ENCODE data around the gene FHOD1.

The FHOD1 gene

DNA sequence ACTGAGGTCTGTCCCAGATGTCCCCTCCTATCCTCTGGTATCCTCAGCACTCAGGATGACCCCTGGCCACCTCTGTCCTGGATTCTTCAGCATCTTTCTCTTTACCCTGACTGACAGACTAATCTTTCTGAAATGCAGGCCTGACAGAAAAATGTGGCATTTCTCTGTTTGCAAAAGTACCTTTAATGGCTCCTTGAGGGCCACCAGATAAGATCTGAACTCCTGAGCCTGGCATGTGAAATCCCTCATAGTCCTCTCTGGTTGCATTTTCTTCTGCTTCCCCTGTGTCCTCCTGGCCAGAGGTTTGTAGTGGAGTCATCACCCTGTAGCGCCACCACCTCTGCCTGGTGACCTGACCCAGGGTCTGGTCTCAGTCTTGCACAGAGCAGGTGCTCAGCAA is 50.4 kb downstream of the FHOD1 start:
- DNase-seq, result no peak
- Mint-ChIP-seq H3K4me1 (peaks cover 41% of the 10 kb centered on the region), H3K9me3 (no peaks in the 10 kb centered on the region), H3K36me3 (peaks cover 56% of the 10 kb centered on the region), H3K27me3 (no peaks in the 10 kb centered on the region), H3K27ac (no peak overlapping the region), H3K4me3 (no peak overlapping the region)
- CTCF ChIA-PET, result interaction anchor here (1.3 to 1.9 kb wide), 3 partner anchors 12 to 30 kb away, joined by 3 to 6 read pairs (median 6); partner anchors contain the start of gene TMEM208

DNA sequence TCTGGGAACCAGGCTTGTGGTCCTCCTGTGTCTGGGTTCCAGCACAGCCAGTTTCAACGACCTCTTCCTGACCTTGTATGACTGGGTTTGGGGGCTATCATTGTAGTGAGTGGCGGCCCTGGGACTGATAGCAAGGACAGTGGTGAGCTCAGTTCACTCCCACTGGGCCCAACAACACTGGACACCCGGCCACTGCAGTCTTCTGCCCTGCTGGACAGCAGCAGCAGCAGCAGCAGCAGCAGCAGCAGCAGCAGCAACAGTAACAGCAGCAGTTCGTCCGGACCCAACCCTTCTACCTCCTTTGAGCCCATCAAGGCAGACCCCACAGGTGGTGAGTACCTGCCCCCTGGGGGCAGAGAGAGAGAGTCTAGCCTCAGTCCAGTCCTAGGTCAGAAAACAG is 51.6 kb downstream of the FHOD1 start:
- H3K27ac Mint-ChIP-seq, result no peak overlapping the region
- H3K27me3 Mint-ChIP-seq, result no peaks in the 10 kb centered on the region
- peaks cover 53% of the 10 kb centered on the region for H3K36me3 Mint-ChIP-seq
- no peak overlapping the region for H3K4me3 Mint-ChIP-seq
- H3K4me1 Mint-ChIP-seq, result peaks cover 47% of the 10 kb centered on the region
- H3K9me3 Mint-ChIP-seq, result no peaks in the 10 kb centered on the region
- CTCF ChIA-PET, result interaction anchor here (0.9 kb wide), 1 partner anchor 31 kb away, joined by 3 read pairs; the partner anchor contains the start of gene TMEM208
- DNase-seq, result no peak

- Mint-ChIP-seq H3K27me3 (peaks cover 4% of the 10 kb centered on the region), H3K9me3 (no peaks in the 10 kb centered on the region), H3K27ac (no peak overlapping the region), H3K36me3 (peaks cover 46% of the 10 kb centered on the region), H3K4me1 (peaks cover 47% of the 10 kb centered on the region), H3K4me3 (peak overlapping the region; percentile 81)
- CTCF ChIA-PET, result interaction anchor here (0.8 to 1.2 kb wide), 4 partner anchors 9 to 33 kb away, joined by 3 to 4 read pairs (median 3); partner anchors contain the start of genes NOL3 and TMEM208
- no peak for DNase-seq
These were observed 53.0 kb downstream of the FHOD1 start for GRCh38 chr16:67194260-67194659.

- Mint-ChIP-seq H3K4me3 (peak overlapping the region; percentile 81), H3K4me1 (peaks cover 47% of the 10 kb centered on the region), H3K9me3 (no peaks in the 10 kb centered on the region), H3K36me3 (peaks cover 45% of the 10 kb centered on the region), H3K27ac (peak overlapping the region; percentile 68), H3K27me3 (peaks cover 4% of the 10 kb centered on the region)
- DNase-seq, result no peak
- CTCF ChIA-PET, result interaction anchor here (0.9 to 1.4 kb wide), 3 partner anchors 8 to 30 kb away, joined by 3 to 4 read pairs (median 4); no protein-coding TSS in a partner anchor
These were observed 53.7 kb downstream of the FHOD1 start for GRCh38 chr16:67193536-67193935.

GRCh38 chr16:67192781-67193361 is 54.4 kb downstream of the FHOD1 start:
- Mint-ChIP-seq H3K9me3 (no peaks in the 10 kb centered on the region), H3K36me3 (peaks cover 39% of the 10 kb centered on the region), H3K27me3 (peaks cover 4% of the 10 kb centered on the region), H3K4me1 (peaks cover 45% of the 10 kb centered on the region), H3K4me3 (peak overlapping the region; percentile 81), H3K27ac (peak overlapping the region; percentile 72)
- DNase-seq, result no peak
- CTCF ChIA-PET, result interaction anchor here (1.1 to 1.4 kb wide), 3 partner anchors 30 to 56 kb away, joined by 3 to 4 read pairs (median 4); partner anchors contain the start of gene SLC9A5

GRCh38 chr16:67191995-67192681 is 55.1 kb downstream of the FHOD1 start, which contains the start of gene E2F4:
Gene E2F4 (plus strand): TSS chr16:67192155. CDS start chr16:67192228, 73 bp downstream.
- CTCF ChIA-PET, result interaction anchor here (1.1 to 1.4 kb wide), 3 partner anchors 31 to 57 kb away, joined by 3 to 4 read pairs (median 4); partner anchors contain the start of gene SLC9A5
- Mint-ChIP-seq H3K36me3 (peaks cover 36% of the 10 kb centered on the region), H3K27ac (peak within 1 kb of the TSS; percentile 78), H3K4me1 (peaks cover 45% of the 10 kb centered on the region), H3K9me3 (no peaks in the 10 kb centered on the region), H3K27me3 (peaks cover 8% of the 10 kb centered on the region), H3K4me3 (peak within 1 kb of the TSS; percentile 81)
- peak; percentile 91 for DNase-seq

GRCh38 chr16:67191411-67191994 is 55.8 kb downstream of the FHOD1 start:
- peak overlapping the region; percentile 78 for H3K27ac Mint-ChIP-seq
- CTCF ChIA-PET, result no interaction called here
- peaks cover 14% of the 10 kb centered on the region for H3K27me3 Mint-ChIP-seq
- peak overlapping the region; percentile 81 for H3K4me3 Mint-ChIP-seq
- H3K4me1 Mint-ChIP-seq, result peaks cover 41% of the 10 kb centered on the region
- DNase-seq, result no peak
- no peaks in the 10 kb centered on the region for H3K9me3 Mint-ChIP-seq
- H3K36me3 Mint-ChIP-seq, result peaks cover 32% of the 10 kb centered on the region

DNA sequence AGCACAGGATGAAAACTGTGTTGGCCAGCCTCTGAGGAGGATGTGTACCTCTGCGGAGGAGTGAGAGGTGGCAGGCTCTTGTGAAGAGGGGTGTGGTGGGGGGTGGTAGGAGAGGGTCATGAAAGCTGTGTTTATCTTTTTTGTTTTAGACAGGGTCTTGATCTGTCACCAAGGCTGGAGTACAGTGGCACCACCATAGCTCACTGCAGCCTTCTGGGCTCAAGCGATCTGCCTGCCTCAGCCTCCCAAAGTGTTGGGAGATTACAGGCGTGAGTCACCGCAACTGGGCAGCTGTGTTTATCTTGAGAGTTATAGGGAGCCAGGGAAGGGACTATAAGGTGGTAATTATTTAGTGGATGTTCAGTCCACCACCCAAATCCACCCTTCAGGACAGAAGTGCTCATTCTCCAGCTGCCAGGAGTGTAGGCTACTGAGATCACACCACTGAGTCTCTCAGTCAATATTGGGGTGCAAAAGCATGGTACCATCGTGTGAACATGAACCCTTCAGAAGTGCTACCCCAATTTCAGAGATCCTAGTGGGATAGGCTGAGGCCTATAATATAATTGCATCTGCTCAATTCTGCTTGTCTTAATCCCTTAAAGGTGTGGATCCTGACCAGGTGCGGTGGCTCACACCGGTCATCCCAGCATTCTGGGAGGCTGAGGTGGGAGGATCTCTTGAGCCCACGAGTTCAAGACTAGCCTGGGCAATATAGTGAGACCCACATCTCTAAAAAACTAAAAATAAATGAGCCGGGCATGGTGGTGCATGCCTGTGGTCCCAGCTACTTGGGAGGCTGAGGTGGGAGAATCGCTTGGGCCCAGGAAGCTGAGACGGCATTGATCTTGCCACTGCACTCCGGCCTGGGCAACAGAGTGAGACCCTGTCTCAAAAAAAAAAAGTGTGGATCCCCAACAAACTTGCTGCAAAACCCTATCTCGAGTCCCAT is 56.6 kb downstream of the FHOD1 start:
- CTCF ChIA-PET, result interaction anchor here (1.7 to 3.0 kb wide), 3 partner anchors 8 to 173 kb away, joined by 3 to 9 read pairs (median 5); partner anchors contain the start of gene ELMO3
- DNase-seq, result no peak
- H3K9me3 Mint-ChIP-seq, result no peaks in the 10 kb centered on the region
- no peak overlapping the region for H3K4me3 Mint-ChIP-seq
- peaks cover 24% of the 10 kb centered on the region for H3K36me3 Mint-ChIP-seq
- H3K27ac Mint-ChIP-seq, result no peak overlapping the region
- peaks cover 35% of the 10 kb centered on the region for H3K4me1 Mint-ChIP-seq
- peaks cover 21% of the 10 kb centered on the region for H3K27me3 Mint-ChIP-seq

DNA sequence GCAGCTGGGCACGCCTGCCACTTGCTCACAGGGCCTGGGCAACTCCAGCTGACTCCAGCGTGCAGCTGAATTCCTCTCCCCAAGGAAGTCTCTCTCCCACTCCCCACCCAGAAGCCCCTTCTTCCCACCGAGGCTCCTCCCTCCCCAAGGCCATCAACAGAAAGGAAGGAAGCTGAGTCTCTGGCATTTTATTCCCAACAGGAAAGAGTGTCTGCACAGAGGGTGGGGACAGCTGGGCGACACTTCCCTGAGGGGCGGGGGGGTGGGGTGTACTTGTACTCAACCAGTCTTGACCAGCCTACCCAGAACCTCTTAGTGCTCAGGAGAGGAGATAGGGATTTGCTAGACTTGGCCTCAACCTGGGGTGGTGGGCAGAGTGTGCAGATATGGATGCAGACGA is 57.2 kb downstream of the FHOD1 start, which contains the start of gene EXOC3L1:
Gene EXOC3L1, minus strand, starts transcription at position 96 of the 400 bp plus-strand sequence. CDS start 460 bp downstream, outside the sequence.
- CTCF ChIA-PET, result interaction anchor here (0.6 to 3.0 kb wide), 5 partner anchors 8 to 253 kb away, joined by 3 to 9 read pairs (median 3); partner anchors contain the start of gene ELMO3
- peaks cover 20% of the 10 kb centered on the region for H3K36me3 Mint-ChIP-seq
- no peaks in the 10 kb centered on the region for H3K9me3 Mint-ChIP-seq
- H3K4me1 Mint-ChIP-seq, result peaks cover 38% of the 10 kb centered on the region
- no peak within 1 kb of the TSS for H3K4me3 Mint-ChIP-seq
- H3K27me3 Mint-ChIP-seq, result peaks cover 27% of the 10 kb centered on the region
- DNase-seq, result no peak
- H3K27ac Mint-ChIP-seq, result no peak within 1 kb of the TSS

DNA sequence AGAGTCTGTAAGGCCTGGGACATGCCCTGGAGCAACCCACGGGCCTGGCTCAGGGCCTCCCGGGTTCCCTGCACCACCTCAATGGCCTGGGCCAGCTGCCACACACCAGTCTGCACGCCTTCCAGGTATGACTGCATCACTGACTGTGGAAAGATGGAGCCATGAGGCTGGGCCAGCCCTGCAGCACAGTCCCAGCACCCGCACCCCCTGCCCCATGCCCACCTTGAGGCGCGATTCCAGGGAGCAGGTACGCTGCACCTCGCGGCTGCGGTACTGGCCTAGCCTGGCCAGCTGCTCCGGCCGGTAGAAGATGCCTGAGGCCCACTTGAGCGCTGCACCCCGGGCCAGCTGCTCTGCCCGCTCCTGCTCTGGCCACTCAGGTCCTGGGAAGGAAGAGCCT is 58.5 kb downstream of the FHOD1 start:
- CTCF ChIA-PET, result interaction anchor here (0.6 to 3.0 kb wide), 3 partner anchors 55 to 211 kb away, joined by 3 to 9 read pairs (median 3); no protein-coding TSS in a partner anchor
- Mint-ChIP-seq H3K9me3 (no peaks in the 10 kb centered on the region), H3K27me3 (peaks cover 35% of the 10 kb centered on the region), H3K4me1 (peaks cover 37% of the 10 kb centered on the region), H3K27ac (no peak overlapping the region), H3K36me3 (peaks cover 8% of the 10 kb centered on the region), H3K4me3 (no peak overlapping the region)
- DNase-seq, result no peak

DNA sequence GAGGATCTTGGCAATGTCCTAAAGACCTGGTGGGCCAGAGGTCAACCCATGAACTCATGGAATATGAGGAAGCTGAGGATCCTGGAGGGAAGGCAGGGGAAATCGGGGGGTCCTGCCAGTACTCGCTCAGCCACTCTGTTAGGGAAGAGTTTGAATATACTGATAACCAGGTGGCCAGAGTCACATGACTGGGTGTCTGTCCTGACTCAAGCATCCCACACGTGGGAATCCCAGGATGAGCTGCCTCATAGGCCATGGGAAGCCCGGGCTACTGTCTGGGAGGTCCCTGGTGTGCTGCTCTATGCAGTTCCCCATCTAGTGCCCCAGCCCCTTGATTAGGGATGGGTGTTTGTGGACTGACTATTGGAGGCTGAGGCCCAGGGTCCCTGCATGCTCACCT is 59.0 kb downstream of the FHOD1 start:
- no peaks in the 10 kb centered on the region for H3K9me3 Mint-ChIP-seq
- DNase-seq, result no peak
- no peak overlapping the region for H3K4me3 Mint-ChIP-seq
- H3K4me1 Mint-ChIP-seq, result peaks cover 32% of the 10 kb centered on the region
- CTCF ChIA-PET, result interaction anchor here (1.1 to 3.0 kb wide), 2 partner anchors 11 to 171 kb away, joined by 4 to 9 read pairs; no protein-coding TSS in a partner anchor
- peaks cover 8% of the 10 kb centered on the region for H3K36me3 Mint-ChIP-seq
- no peak overlapping the region for H3K27ac Mint-ChIP-seq
- H3K27me3 Mint-ChIP-seq, result peaks cover 35% of the 10 kb centered on the region

DNA sequence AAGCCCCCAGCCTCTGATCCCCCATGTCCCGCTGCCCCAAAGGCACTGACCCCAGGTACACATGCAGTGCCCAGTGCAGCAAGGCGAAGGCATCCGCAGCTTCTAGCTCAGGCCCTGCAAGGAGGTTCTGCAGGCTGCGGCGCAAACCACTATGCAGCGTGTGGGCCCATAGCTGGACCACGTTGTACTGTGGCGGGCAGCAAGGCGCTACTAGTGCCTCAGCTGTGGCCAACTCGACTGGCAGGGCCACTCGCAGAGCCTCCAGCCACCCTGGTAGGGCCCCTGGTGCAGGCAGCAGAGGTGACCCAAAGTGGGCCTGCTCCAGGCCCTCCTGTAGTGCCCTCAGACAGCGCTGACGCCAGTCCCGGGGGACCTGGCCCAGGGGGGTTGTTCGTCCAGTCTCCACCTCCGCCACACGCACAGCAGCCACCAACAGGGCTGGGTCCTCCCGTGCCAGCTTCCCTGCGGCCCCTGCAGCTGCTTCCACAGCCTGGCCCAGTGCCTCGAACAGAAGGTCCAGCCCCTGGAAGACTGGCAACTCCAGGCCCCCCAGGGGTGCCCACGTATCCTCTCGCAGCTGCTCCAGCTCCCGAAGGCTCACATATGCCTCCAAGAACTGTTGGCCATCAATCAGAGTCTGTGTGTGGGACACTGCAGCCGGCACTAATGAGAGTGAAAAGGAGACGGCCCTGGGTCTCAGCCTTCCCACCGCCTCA is 59.9 kb downstream of the FHOD1 start:
- H3K27me3 Mint-ChIP-seq, result peaks cover 35% of the 10 kb centered on the region
- peaks cover 23% of the 10 kb centered on the region for H3K4me1 Mint-ChIP-seq
- H3K4me3 Mint-ChIP-seq, result no peak overlapping the region
- H3K9me3 Mint-ChIP-seq, result no peaks in the 10 kb centered on the region
- CTCF ChIA-PET, result interaction anchor here (1.1 to 4.9 kb wide), 5 partner anchors 10 to 210 kb away, joined by 4 to 43 read pairs (median 7); partner anchors contain the start of gene ELMO3
- no peak overlapping the region for H3K27ac Mint-ChIP-seq
- DNase-seq, result no peak
- H3K36me3 Mint-ChIP-seq, result peaks cover 2% of the 10 kb centered on the region

Data from activated naive CD4-positive, alpha-beta T cell treated with anti-CD3 and anti-CD28 coated beads, Interleukin-2, amount 10 ng/mL, durations not matched to agents 7 days and 5 days (primary cell).